Nucleus accumbens (tissue), 56 donors: Measurements from ENCODE around the gene FBXW7.

Experiments used
- DNase-seq, 56 donors: peaks; one replicate each; lab custom pipeline; 2025; lab: John Stamatoyannopoulos, UW

The FBXW7 gene

GRCh38 chr4:152296386-152296785 lies 239.5 kb downstream of the FBXW7 start:
- DNase-seq, result no peak

GRCh38 chr4:152294765-152295164 lies 241.1 kb downstream of the FBXW7 start:
- no peak for DNase-seq

- DNase-seq, result no peak
Measured at GRCh38 chr4:152294331-152294730, 241.6 kb downstream of the FBXW7 start.

GRCh38 chr4:152293527-152293926 lies 242.4 kb downstream of the FBXW7 start:
- DNase-seq, result no peak

GRCh38 chr4:152290366-152290921 lies 245.4 kb downstream of the FBXW7 start:
- peak in 1 of 56 donors; percentile 11 for DNase-seq

GRCh38 chr4:152289941-152290340 lies 246.0 kb downstream of the FBXW7 start:
- peak in 1 of 56 donors; percentile 1 for DNase-seq

GRCh38 chr4:152289541-152289940 lies 246.4 kb downstream of the FBXW7 start:
- DNase-seq, result no peak

- peak in 1 of 56 donors; percentile 17 for DNase-seq
Measured at GRCh38 chr4:152283801-152284470, 252.0 kb downstream of the FBXW7 start.

- DNase-seq, result no peak
Measured at GRCh38 chr4:152281822-152282221, 254.1 kb downstream of the FBXW7 start.

GRCh38 chr4:152281211-152281610 lies 254.7 kb downstream of the FBXW7 start:
- no peak for DNase-seq

GRCh38 chr4:152279234-152279566 lies 256.7 kb downstream of the FBXW7 start:
- no peak for DNase-seq

- DNase-seq, result peak in 40 of 56 donors; percentile 4 to 86 (median 41)
Measured at GRCh38 chr4:152278505-152279233, 257.2 kb downstream of the FBXW7 start.

GRCh38 chr4:152278172-152278504 lies 257.8 kb downstream of the FBXW7 start:
- DNase-seq, result peak in 1 of 56 donors; percentile 1

- no peak for DNase-seq
Measured at GRCh38 chr4:152277333-152277732, 258.6 kb downstream of the FBXW7 start.

- no peak for DNase-seq
Measured at GRCh38 chr4:152273343-152273742, 262.5 kb downstream of the FBXW7 start.
